ENCODE data around the gene RAB9A.
A peak's percentile ranks its signal among the peaks of the same experiment; 100 is the strongest.

RAB9A gene

DNA sequence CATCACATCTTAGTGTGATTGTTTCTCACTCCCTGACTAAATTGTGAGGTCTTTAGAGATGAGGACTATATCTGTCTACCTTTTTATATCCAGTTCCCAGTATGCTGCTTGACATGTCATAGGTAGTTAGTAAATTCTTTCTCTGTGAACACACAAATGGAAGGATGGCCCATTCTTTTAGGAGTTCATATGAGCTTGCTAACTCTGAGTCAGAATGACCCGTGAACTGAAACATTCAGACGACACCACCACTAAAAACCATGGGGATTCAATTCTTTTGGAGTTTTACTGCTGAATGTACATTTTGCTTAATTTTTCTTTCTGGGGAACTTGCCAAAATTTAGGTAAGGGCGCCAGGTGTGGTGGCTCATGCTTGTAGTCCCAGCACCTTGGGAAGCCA lies 59.6 kb downstream of the RAB9A start:
- TF ChIP-seq, protein P1, sequence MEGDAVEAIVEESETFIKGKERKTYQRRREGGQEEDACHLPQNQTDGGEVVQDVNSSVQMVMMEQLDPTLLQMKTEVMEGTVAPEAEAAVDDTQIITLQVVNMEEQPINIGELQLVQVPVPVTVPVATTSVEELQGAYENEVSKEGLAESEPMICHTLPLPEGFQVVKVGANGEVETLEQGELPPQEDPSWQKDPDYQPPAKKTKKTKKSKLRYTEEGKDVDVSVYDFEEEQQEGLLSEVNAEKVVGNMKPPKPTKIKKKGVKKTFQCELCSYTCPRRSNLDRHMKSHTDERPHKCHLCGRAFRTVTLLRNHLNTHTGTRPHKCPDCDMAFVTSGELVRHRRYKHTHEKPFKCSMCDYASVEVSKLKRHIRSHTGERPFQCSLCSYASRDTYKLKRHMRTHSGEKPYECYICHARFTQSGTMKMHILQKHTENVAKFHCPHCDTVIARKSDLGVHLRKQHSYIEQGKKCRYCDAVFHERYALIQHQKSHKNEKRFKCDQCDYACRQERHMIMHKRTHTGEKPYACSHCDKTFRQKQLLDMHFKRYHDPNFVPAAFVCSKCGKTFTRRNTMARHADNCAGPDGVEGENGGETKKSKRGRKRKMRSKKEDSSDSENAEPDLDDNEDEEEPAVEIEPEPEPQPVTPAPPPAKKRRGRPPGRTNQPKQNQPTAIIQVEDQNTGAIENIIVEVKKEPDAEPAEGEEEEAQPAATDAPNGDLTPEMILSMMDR (IDR thresholded peaks at IDR 0.05) = no peak
- no peaks in the 10 kb centered on the region for H3K79me2 ChIP-seq
- H3K27ac ChIP-seq = no peak overlapping the region
- no peak overlapping the region for H2AFZ ChIP-seq
- H3K27me3 ChIP-seq (ENCODE audit: control insufficient read depth, insufficient read depth, low read length) = no peaks in the 10 kb centered on the region
- H3K4me1 ChIP-seq = no peaks in the 10 kb centered on the region
- no peaks in the 10 kb centered on the region for H3K9me3 ChIP-seq (ENCODE audit: control insufficient read depth, low read length)
- H3K9ac ChIP-seq = no peak overlapping the region
- no peak overlapping the region for H3K4me3 ChIP-seq (ENCODE audit: low read depth, low read length)
- no peak overlapping the region for H3K4me2 ChIP-seq (ENCODE audit: low read length)
- no peaks in the 10 kb centered on the region for H3K36me3 ChIP-seq (ENCODE audit: control insufficient read depth, insufficient read depth, low read length)

DNA sequence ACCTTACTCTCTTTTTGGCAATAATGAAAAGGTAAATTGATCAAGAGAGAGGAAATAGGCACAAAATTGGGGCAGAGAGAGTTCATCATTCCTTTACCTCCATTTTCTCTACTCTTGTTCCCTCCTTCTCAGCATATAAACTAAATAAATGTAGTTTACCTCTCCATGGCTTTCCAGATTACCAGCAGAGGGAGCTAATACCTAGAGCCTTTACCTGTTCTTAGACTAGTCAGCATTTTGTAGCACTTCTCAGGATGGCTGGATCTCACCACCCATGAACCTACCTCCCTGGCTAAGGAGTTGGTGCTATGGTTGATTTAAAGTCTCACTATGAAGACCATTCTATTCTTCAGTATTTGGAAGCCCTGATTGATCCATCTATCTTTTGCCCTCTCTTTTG lies 61.3 kb downstream of the RAB9A start:
- H3K9me3 ChIP-seq (ENCODE audit: control insufficient read depth, low read length) = no peaks in the 10 kb centered on the region
- TF ChIP-seq, protein P1 (IDR thresholded peaks at IDR 0.05) = peak; percentile 48
- H3K4me3 ChIP-seq (ENCODE audit: low read depth, low read length) = no peak overlapping the region
- H3K79me2 ChIP-seq = no peaks in the 10 kb centered on the region
- H3K4me2 ChIP-seq (ENCODE audit: low read length) = no peak overlapping the region
- H3K4me1 ChIP-seq = no peaks in the 10 kb centered on the region
- H3K9ac ChIP-seq = no peak overlapping the region
- no peak overlapping the region for H2AFZ ChIP-seq
- H3K27ac ChIP-seq = no peak overlapping the region
- no peaks in the 10 kb centered on the region for H3K27me3 ChIP-seq (ENCODE audit: control insufficient read depth, insufficient read depth, low read length)
- no peaks in the 10 kb centered on the region for H3K36me3 ChIP-seq (ENCODE audit: control insufficient read depth, insufficient read depth, low read length)

DNA sequence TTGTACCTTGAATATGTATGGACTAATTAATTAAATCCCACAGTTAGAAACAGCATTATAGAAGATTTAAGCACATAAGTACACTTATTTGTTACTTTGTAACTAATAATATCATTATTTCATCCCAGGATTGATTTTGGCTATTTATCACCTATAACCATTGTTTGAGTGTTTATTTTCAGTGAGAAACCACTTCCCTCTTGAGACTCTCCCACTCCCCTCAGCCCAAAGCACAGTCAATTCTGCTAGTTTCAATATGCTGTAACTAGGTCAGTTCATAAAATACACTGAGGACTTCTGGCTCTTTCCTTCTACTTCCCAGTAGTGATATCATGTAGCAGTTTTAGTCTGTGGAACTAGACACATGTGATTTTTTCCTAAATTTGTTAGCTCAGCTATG lies 61.9 kb downstream of the RAB9A start:
- TF ChIP-seq, protein P1 (IDR thresholded peaks at IDR 0.05) = no peak
- H3K9ac ChIP-seq = no peak overlapping the region
- no peak overlapping the region for H3K4me2 ChIP-seq (ENCODE audit: low read length)
- no peaks in the 10 kb centered on the region for H3K36me3 ChIP-seq (ENCODE audit: control insufficient read depth, insufficient read depth, low read length)
- H3K27ac ChIP-seq = no peak overlapping the region
- no peaks in the 10 kb centered on the region for H3K79me2 ChIP-seq
- no peaks in the 10 kb centered on the region for H3K4me1 ChIP-seq
- H3K27me3 ChIP-seq (ENCODE audit: control insufficient read depth, insufficient read depth, low read length) = no peaks in the 10 kb centered on the region
- H2AFZ ChIP-seq = no peak overlapping the region
- no peaks in the 10 kb centered on the region for H3K9me3 ChIP-seq (ENCODE audit: control insufficient read depth, low read length)
- no peak overlapping the region for H3K4me3 ChIP-seq (ENCODE audit: low read depth, low read length)

DNA sequence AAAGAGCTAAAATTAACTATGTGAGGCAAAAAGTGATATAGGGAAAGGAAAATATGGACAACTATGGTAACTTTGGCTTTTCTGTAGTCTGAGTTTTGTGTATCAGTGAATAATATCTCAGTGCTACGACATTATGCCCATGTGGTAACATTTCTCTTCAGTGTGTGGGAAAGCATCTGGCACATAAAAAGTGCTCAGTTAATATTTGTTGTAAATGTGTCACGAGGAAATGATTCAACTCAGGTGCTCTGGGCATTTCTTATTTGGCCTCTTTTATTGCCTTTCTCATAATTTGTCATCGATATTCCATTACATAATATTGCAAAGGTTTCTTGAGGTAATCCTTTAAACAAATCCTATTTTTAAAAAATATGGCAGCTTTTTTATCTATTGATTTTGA lies 63.2 kb downstream of the RAB9A start:
- Histone ChIP-seq H3K36me3 (ENCODE audit: control insufficient read depth, insufficient read depth, low read length) (no peaks in the 10 kb centered on the region), H3K79me2 (no peaks in the 10 kb centered on the region), H3K9me3 (ENCODE audit: control insufficient read depth, low read length) (no peaks in the 10 kb centered on the region), H3K27me3 (ENCODE audit: control insufficient read depth, insufficient read depth, low read length) (no peaks in the 10 kb centered on the region), H3K4me1 (no peaks in the 10 kb centered on the region), H3K4me3 (ENCODE audit: low read depth, low read length) (no peak overlapping the region), H3K9ac (no peak overlapping the region), H3K4me2 (ENCODE audit: low read length) (no peak overlapping the region), H2AFZ (no peak overlapping the region), H3K27ac (no peak overlapping the region)
- TF ChIP-seq, protein P1 (IDR thresholded peaks at IDR 0.05) = no peak

DNA sequence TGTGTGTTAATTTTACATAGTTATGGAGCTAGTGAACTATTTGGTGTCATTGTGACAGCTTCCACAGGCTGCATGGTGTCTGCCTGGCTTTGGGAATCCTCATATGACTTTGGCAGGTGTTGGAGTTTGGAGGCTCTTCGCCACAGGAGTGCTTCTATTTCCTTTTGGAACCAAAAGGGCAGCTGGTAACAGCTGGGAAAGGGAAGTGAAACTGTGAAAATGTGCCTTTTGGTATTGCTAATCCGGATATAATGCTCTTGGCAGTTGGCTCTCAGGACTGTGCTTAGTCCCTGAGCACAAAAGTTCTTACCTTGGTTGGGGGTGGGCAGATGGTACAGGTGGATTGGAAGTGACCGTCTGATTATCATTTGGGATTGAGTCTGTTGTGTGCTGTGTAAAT lies 63.7 kb downstream of the RAB9A start:
- no peaks in the 10 kb centered on the region for H3K36me3 ChIP-seq (ENCODE audit: control insufficient read depth, insufficient read depth, low read length)
- no peak overlapping the region for H3K4me3 ChIP-seq (ENCODE audit: low read depth, low read length)
- H3K4me1 ChIP-seq = no peaks in the 10 kb centered on the region
- no peaks in the 10 kb centered on the region for H3K9me3 ChIP-seq (ENCODE audit: control insufficient read depth, low read length)
- H3K79me2 ChIP-seq = no peaks in the 10 kb centered on the region
- H3K27me3 ChIP-seq (ENCODE audit: control insufficient read depth, insufficient read depth, low read length) = no peaks in the 10 kb centered on the region
- no peak overlapping the region for H3K4me2 ChIP-seq (ENCODE audit: low read length)
- no peak overlapping the region for H3K27ac ChIP-seq
- H2AFZ ChIP-seq = no peak overlapping the region
- TF ChIP-seq, protein P1 (IDR thresholded peaks at IDR 0.05) = no peak
- no peak overlapping the region for H3K9ac ChIP-seq

Measured in parathyroid adenoma (tissue), 2 donors.